ENCODE results near the gene RDH8.

RDH8 gene

DNA sequence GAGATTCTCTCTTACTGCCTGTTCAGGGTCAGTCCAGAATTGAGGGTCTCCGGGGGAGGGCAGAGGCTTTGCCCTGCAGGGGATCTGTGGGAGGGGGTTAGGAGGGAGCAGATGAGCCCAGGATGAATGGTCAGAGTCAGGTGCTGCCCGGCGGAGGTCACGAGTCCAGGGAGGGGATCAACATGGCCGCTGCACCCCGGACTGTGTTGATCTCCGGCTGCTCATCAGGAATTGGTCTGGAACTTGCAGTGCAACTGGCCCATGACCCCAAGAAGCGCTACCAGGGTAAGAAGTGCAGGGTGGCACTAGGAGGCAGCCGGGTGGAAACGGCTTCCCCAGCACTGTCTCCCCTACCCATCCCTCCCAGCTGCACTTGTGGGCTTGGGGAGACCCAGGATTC lies at the start of gene RDH8:
RDH8 (plus strand) TSS at position 168 of the 400 bp plus-strand sequence; CDS start at position 183, 15 bp downstream.
- TF ChIP-seq, protein P1, sequence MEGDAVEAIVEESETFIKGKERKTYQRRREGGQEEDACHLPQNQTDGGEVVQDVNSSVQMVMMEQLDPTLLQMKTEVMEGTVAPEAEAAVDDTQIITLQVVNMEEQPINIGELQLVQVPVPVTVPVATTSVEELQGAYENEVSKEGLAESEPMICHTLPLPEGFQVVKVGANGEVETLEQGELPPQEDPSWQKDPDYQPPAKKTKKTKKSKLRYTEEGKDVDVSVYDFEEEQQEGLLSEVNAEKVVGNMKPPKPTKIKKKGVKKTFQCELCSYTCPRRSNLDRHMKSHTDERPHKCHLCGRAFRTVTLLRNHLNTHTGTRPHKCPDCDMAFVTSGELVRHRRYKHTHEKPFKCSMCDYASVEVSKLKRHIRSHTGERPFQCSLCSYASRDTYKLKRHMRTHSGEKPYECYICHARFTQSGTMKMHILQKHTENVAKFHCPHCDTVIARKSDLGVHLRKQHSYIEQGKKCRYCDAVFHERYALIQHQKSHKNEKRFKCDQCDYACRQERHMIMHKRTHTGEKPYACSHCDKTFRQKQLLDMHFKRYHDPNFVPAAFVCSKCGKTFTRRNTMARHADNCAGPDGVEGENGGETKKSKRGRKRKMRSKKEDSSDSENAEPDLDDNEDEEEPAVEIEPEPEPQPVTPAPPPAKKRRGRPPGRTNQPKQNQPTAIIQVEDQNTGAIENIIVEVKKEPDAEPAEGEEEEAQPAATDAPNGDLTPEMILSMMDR (IDR thresholded peaks at IDR 0.05; ENCODE audit: low read length): no peak
- TF ChIP-seq EZH2 (IDR thresholded peaks at IDR 0.05; ENCODE audit: borderline replicate concordance, low read length): no peak
- H3K9ac ChIP-seq (ENCODE audit: low read length): no peak within 1 kb of the TSS
- no peaks in the 10 kb centered on the region for H4K20me1 ChIP-seq (ENCODE audit: insufficient read depth, low read length)
- H3K36me3 ChIP-seq (ENCODE audit: insufficient read depth, low read length): no peaks in the 10 kb centered on the region
- no peaks in the 10 kb centered on the region; the same call in 1 of the 2 replicates for H3K27me3 ChIP-seq (ENCODE audit: insufficient read depth, low read length)
- no peaks in the 10 kb centered on the region for H3K9me2 ChIP-seq (ENCODE audit: low read depth, low read length)
- H3K4me2 ChIP-seq (ENCODE audit: low read length): no peak within 1 kb of the TSS
- H2AFZ ChIP-seq (ENCODE audit: low read length): no peak within 1 kb of the TSS
- H3K4me1 ChIP-seq (ENCODE audit: insufficient read depth, low read length, severe bottlenecking): no peaks in the 10 kb centered on the region
- H3K79me2 ChIP-seq (ENCODE audit: insufficient read depth, low read length): no peaks in the 10 kb centered on the region
- no peak within 1 kb of the TSS for H3K4me3 ChIP-seq (ENCODE audit: low read depth, low read length, poor library complexity, severe bottlenecking)
- no peaks in the 10 kb centered on the region for H3K9me3 ChIP-seq (ENCODE audit: low read length)
- H3F3A ChIP-seq (ENCODE audit: insufficient read depth, low read length): no peaks in the 10 kb centered on the region
- H3K27ac ChIP-seq (ENCODE audit: low read depth, low read length, poor library complexity, severe bottlenecking): no peak within 1 kb of the TSS

DNA sequence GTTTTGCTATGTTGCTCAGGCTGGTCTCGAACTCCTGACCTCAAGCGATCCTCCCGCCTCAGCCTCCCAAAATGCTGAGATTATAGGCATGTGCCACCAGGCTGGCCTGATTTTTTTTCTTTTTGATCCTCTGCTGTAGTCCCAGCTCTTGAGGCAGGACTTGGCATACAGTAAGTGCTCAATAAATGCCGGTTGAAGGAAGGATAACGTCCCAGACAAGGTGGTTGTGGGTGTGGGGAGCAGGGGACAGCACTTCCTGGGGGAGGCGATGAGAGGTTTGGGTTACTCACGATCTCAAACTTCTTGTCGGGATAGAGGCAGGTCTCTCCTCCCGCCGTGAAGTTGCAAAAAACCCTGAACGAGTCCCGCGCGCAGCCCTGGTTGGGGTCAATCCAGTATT lies 47.3 kb upstream of the RDH8 start:
- Histone ChIP-seq H3K36me3 (ENCODE audit: insufficient read depth, low read length) (no peaks in the 10 kb centered on the region), H2AFZ (ENCODE audit: low read length) (no peak overlapping the region), H3K4me2 (ENCODE audit: low read length) (no peak overlapping the region), H3K9me3 (ENCODE audit: low read length) (no peaks in the 10 kb centered on the region), H3K79me2 (ENCODE audit: insufficient read depth, low read length) (no peaks in the 10 kb centered on the region), H4K20me1 (ENCODE audit: insufficient read depth, low read length) (no peaks in the 10 kb centered on the region), H3K4me1 (ENCODE audit: insufficient read depth, low read length, severe bottlenecking) (no peaks in the 10 kb centered on the region), H3K9me2 (ENCODE audit: low read depth, low read length) (no peaks in the 10 kb centered on the region), H3F3A (ENCODE audit: insufficient read depth, low read length) (no peaks in the 10 kb centered on the region), H3K27me3 (ENCODE audit: insufficient read depth, low read length) (no peaks in the 10 kb centered on the region), H3K27ac (ENCODE audit: low read depth, low read length, poor library complexity, severe bottlenecking) (no peak overlapping the region), H3K9ac (ENCODE audit: low read length) (no peak overlapping the region), H3K4me3 (ENCODE audit: low read depth, low read length, poor library complexity, severe bottlenecking) (no peak overlapping the region)
- TF ChIP-seq EZH2 (IDR thresholded peaks at IDR 0.05; ENCODE audit: borderline replicate concordance, low read length): no peak
- TF ChIP-seq, protein P1 (IDR thresholded peaks at IDR 0.05; ENCODE audit: low read length): no peak

DNA sequence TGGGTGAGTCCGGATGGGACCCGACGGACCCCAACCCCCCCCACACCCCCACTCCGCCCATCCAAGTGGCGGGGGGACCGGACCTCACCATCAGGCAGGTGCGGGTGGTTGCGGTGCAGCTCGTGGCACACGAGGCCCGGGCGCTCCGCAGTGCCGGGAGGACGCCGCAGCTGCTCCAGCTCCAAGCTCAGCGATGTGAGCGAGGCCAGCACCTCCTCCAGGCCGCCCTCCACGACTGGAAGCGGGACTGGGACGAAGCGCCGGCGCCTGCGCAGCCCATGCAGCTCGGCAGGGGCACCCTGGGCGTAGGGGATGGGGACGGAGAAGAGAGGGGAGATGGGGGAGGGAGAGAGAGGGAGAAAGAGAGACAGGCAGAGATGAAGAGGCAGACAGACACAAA lies 46.8 kb upstream of the RDH8 start:
- H3K79me2 ChIP-seq (ENCODE audit: insufficient read depth, low read length): no peaks in the 10 kb centered on the region
- H4K20me1 ChIP-seq (ENCODE audit: insufficient read depth, low read length): no peaks in the 10 kb centered on the region
- H3K4me1 ChIP-seq (ENCODE audit: insufficient read depth, low read length, severe bottlenecking): no peaks in the 10 kb centered on the region
- no peaks in the 10 kb centered on the region for H3K36me3 ChIP-seq (ENCODE audit: insufficient read depth, low read length)
- H3K4me2 ChIP-seq (ENCODE audit: low read length): no peak overlapping the region
- H2AFZ ChIP-seq (ENCODE audit: low read length): no peak overlapping the region
- H3K4me3 ChIP-seq (ENCODE audit: low read depth, low read length, poor library complexity, severe bottlenecking): no peak overlapping the region
- no peaks in the 10 kb centered on the region for H3K9me2 ChIP-seq (ENCODE audit: low read depth, low read length)
- no peak overlapping the region for H3K9ac ChIP-seq (ENCODE audit: low read length)
- H3F3A ChIP-seq (ENCODE audit: insufficient read depth, low read length): no peaks in the 10 kb centered on the region
- no peak overlapping the region for H3K27ac ChIP-seq (ENCODE audit: low read depth, low read length, poor library complexity, severe bottlenecking)
- TF ChIP-seq, protein P1 (IDR thresholded peaks at IDR 0.05; ENCODE audit: low read length): no peak
- no peak for TF ChIP-seq EZH2 (IDR thresholded peaks at IDR 0.05; ENCODE audit: borderline replicate concordance, low read length)
- H3K27me3 ChIP-seq (ENCODE audit: insufficient read depth, low read length): no peaks in the 10 kb centered on the region
- no peaks in the 10 kb centered on the region for H3K9me3 ChIP-seq (ENCODE audit: low read length)
